ENCODE measurements around the gene BRF1. TPM values are rescaled to one million over a fixed set of nuclear protein-coding genes. Genes with fewer than 3 reads are reported as not detected.

Gene BRF1
- total and polyA plus RNA-seq, 2 of the 8 experiments (the other 6 are each of a cell fraction or from before 2014, with no cell fraction given): 7.7 to 18.3 TPM

GRCh38 chr14:105294142-105294597, 6.6 kb downstream of the BRF1 start (continued):
- TF ChIP-seq SP4 (IDR thresholded peaks at IDR 0.05; ENCODE audit: low read length) (no peak), NRF1 (IDR thresholded peaks at IDR 0.05; ENCODE audit: low read depth, low read length) (no peak), SIX5 (IDR thresholded peaks at IDR 0.05; ENCODE audit: low read depth, low read length) (no peak), RNF2 (IDR thresholded peaks at IDR 0.05; ENCODE audit: borderline replicate concordance, low read depth, low read length, missing control alignments, poor library complexity, severe bottlenecking) (no peak), EZH2 (IDR thresholded peaks at IDR 0.05; ENCODE audit: low read depth, low read length, severe bottlenecking) (no peak), RXRA (IDR thresholded peaks at IDR 0.05; ENCODE audit: insufficient read depth, low read depth, low read length) (no peak), HDAC6 (IDR thresholded peaks at IDR 0.05; ENCODE audit: low read depth, low read length) (no peak)
